Measurements from ENCODE around the gene TSNAX.
A peak's percentile ranks its signal among the peaks of the same experiment; 100 is the strongest.

The TSNAX gene

GRCh38 chr1:231604276-231604621, 75.8 kb downstream of the TSNAX start:
- TF ChIP-seq EZH2phosphoT487 (IDR thresholded peaks at IDR 0.05; ENCODE audit: low read length) = no peak
- TF ChIP-seq, protein P1, sequence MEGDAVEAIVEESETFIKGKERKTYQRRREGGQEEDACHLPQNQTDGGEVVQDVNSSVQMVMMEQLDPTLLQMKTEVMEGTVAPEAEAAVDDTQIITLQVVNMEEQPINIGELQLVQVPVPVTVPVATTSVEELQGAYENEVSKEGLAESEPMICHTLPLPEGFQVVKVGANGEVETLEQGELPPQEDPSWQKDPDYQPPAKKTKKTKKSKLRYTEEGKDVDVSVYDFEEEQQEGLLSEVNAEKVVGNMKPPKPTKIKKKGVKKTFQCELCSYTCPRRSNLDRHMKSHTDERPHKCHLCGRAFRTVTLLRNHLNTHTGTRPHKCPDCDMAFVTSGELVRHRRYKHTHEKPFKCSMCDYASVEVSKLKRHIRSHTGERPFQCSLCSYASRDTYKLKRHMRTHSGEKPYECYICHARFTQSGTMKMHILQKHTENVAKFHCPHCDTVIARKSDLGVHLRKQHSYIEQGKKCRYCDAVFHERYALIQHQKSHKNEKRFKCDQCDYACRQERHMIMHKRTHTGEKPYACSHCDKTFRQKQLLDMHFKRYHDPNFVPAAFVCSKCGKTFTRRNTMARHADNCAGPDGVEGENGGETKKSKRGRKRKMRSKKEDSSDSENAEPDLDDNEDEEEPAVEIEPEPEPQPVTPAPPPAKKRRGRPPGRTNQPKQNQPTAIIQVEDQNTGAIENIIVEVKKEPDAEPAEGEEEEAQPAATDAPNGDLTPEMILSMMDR (IDR thresholded peaks at IDR 0.05; ENCODE audit: low read length) = no peak
- no peak for TF ChIP-seq EZH2 (optimal IDR thresholded peaks at IDR 0.05; ENCODE audit: low read depth, low read length)
- no peaks in the 10 kb centered on the region for H4K20me1 ChIP-seq (ENCODE audit: insufficient read depth, low read length)
- no peaks in the 10 kb centered on the region for H3K9me2 ChIP-seq (replicated peaks; ENCODE audit: insufficient read depth, low read length)
- no peaks in the 10 kb centered on the region for H3K36me3 ChIP-seq (replicated peaks; ENCODE audit: insufficient read depth, low read length)
- no peaks in the 10 kb centered on the region for H3K79me2 ChIP-seq (ENCODE audit: low read length)
- H3F3A ChIP-seq (ENCODE audit: insufficient read depth, low read length) = no peaks in the 10 kb centered on the region
- no peak overlapping the region for H3K4me3 ChIP-seq (ENCODE audit: low read length)
- peaks cover 11% of the 10 kb centered on the region; the same call in 1 of the 2 replicates for H3K4me1 ChIP-seq (ENCODE audit: low read length)
- no peak for DNase-seq
- no peaks in the 10 kb centered on the region for H3K9me3 ChIP-seq (replicated peaks; ENCODE audit: insufficient read depth, low read length)
- H2AFZ ChIP-seq (ENCODE audit: low read length) = no peak overlapping the region
- no peak overlapping the region for H3K9ac ChIP-seq (ENCODE audit: low read length)
- no peak overlapping the region for H3K27ac ChIP-seq (ENCODE audit: low read length)
- H3K27me3 ChIP-seq (replicated peaks; ENCODE audit: insufficient read depth, low read length) = no peaks in the 10 kb centered on the region
- H3K4me2 ChIP-seq (ENCODE audit: low read depth, low read length) = peak overlapping the region; percentile 42; the same call in 1 of the 2 replicates

- Histone ChIP-seq H3F3A (ENCODE audit: insufficient read depth, low read length) (no peaks in the 10 kb centered on the region), H3K4me2 (ENCODE audit: low read depth, low read length) (no peak overlapping the region), H3K27me3 (replicated peaks; ENCODE audit: insufficient read depth, low read length) (no peaks in the 10 kb centered on the region), H4K20me1 (ENCODE audit: insufficient read depth, low read length) (no peaks in the 10 kb centered on the region), H3K4me1 (ENCODE audit: low read length) (peaks cover 12% of the 10 kb centered on the region), H3K27ac (ENCODE audit: low read length) (no peak overlapping the region), H2AFZ (ENCODE audit: low read length) (no peak overlapping the region), H3K9ac (ENCODE audit: low read length) (no peak overlapping the region), H3K79me2 (ENCODE audit: low read length) (peaks cover 6% of the 10 kb centered on the region), H3K4me3 (ENCODE audit: low read length) (no peak overlapping the region), H3K9me2 (replicated peaks; ENCODE audit: insufficient read depth, low read length) (no peaks in the 10 kb centered on the region), H3K9me3 (replicated peaks; ENCODE audit: insufficient read depth, low read length) (no peaks in the 10 kb centered on the region), H3K36me3 (replicated peaks; ENCODE audit: insufficient read depth, low read length) (no peaks in the 10 kb centered on the region)
- TF ChIP-seq, protein P1 (IDR thresholded peaks at IDR 0.05; ENCODE audit: low read length) = no peak
- no peak for TF ChIP-seq EZH2phosphoT487 (IDR thresholded peaks at IDR 0.05; ENCODE audit: low read length)
- no peak for TF ChIP-seq EZH2 (optimal IDR thresholded peaks at IDR 0.05; ENCODE audit: low read depth, low read length)
- peak; percentile 39 for DNase-seq
These were observed 77.0 kb downstream of the TSNAX start for GRCh38 chr1:231605149-231606100.

DNA sequence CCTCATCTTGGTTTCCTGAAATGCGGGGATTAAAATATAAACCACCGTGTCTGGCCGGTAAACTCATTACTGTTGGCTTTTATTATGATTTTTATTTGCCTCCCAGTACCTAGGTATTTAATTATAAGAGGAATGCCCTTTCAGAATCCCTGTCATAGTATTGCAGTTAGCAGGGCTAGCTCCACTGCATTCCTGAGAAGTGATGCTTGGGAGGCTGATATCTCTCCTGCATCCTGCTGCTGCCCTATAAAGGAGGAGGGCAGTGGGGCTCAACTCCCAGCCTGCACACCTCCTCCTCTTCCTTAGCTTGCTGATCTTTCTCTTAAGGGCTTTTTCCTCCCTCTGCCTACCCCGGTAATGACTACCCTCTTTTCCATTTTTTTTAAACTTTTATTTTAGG, 78.2 kb downstream of the TSNAX start:
- no peak for TF ChIP-seq EZH2 (optimal IDR thresholded peaks at IDR 0.05; ENCODE audit: low read depth, low read length)
- no peak for TF ChIP-seq EZH2phosphoT487 (IDR thresholded peaks at IDR 0.05; ENCODE audit: low read length)
- TF ChIP-seq, protein P1 (IDR thresholded peaks at IDR 0.05; ENCODE audit: low read length) = no peak
- H3K36me3 ChIP-seq (replicated peaks; ENCODE audit: insufficient read depth, low read length) = no peaks in the 10 kb centered on the region
- H3K79me2 ChIP-seq (ENCODE audit: low read length) = peaks cover 15% of the 10 kb centered on the region
- no peaks in the 10 kb centered on the region for H3K27me3 ChIP-seq (replicated peaks; ENCODE audit: insufficient read depth, low read length)
- no peaks in the 10 kb centered on the region for H3K9me3 ChIP-seq (replicated peaks; ENCODE audit: insufficient read depth, low read length)
- peaks cover 25% of the 10 kb centered on the region for H3K4me1 ChIP-seq (ENCODE audit: low read length)
- no peak for DNase-seq
- H3K4me2 ChIP-seq (ENCODE audit: low read depth, low read length) = no peak overlapping the region
- H2AFZ ChIP-seq (ENCODE audit: low read length) = no peak overlapping the region
- no peaks in the 10 kb centered on the region for H3K9me2 ChIP-seq (replicated peaks; ENCODE audit: insufficient read depth, low read length)
- H3K4me3 ChIP-seq (ENCODE audit: low read length) = no peak overlapping the region
- H3F3A ChIP-seq (ENCODE audit: insufficient read depth, low read length) = peaks cover 10% of the 10 kb centered on the region
- H3K27ac ChIP-seq (ENCODE audit: low read length) = no peak overlapping the region
- H4K20me1 ChIP-seq (ENCODE audit: insufficient read depth, low read length) = no peaks in the 10 kb centered on the region
- no peak overlapping the region for H3K9ac ChIP-seq (ENCODE audit: low read length)

All from MM.1S (cell line).